Hepatocyte (in vitro differentiated cells): ENCODE data around the gene POLR2M.

Experiments used
- CTCF ChIP-seq: fragments of 200-600 bp; sonication (generic); IDR thresholded peaks from 2 replicates; pipeline ENCODE4 v1.5.1; 2016; ENCODE audit warnings: antibody characterized with exemption, mild to moderate bottlenecking; ENCODE audit not compliant: poor library complexity
- EZH2phosphoT487 ChIP-seq: fragments of 200-600 bp; sonication (generic); IDR thresholded peaks from one replicate; pipeline ENCODE4 v1.6.1; 2018; ENCODE audit warnings: antibody characterized with exemption, mild to moderate bottlenecking, low read depth, moderate library complexity; ENCODE audit not compliant: unreplicated experiment, severe bottlenecking

GRCh38 chr15:57730876-57731275 lies 24.4 kb downstream of the POLR2M start:
- TF ChIP-seq CTCF (no peak), EZH2phosphoT487 (no peak)
